Activated T-helper 1 cell treated with Interleukin-2 at 50 U/mL for 16 hours (primary cell): Measurements from ENCODE around the gene ENDOG.

Experiments used
- DNase-seq: peaks from one replicate; pipeline ENCODE4 v3.0.0-alpha.2; 2020; ENCODE audit warnings: low read depth

Gene ENDOG

GRCh38 chr9:128800061-128800460 lies 18.2 kb upstream of the ENDOG start:
- DNase-seq: no peak

DNA sequence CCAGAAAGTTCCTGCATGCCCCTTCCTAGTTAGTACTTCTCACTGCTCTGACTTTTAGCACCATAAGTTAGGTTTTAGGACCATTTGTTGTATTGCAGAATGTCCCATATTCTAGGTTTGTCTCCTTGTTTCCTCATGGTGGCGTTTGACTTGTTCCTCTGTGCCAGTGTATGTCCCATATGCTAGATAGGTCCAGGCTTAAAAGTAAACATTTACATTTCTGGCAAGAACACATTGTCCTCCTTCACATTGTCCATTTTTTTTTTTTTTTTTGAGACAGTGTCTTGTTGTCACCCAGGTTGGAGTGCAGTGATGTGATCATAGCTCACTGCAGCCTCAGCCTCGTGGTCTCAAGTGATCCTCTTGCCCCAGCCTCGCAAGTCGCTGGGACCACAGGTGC lies 15.8 kb upstream of the ENDOG start:
- DNase-seq: no peak

DNA sequence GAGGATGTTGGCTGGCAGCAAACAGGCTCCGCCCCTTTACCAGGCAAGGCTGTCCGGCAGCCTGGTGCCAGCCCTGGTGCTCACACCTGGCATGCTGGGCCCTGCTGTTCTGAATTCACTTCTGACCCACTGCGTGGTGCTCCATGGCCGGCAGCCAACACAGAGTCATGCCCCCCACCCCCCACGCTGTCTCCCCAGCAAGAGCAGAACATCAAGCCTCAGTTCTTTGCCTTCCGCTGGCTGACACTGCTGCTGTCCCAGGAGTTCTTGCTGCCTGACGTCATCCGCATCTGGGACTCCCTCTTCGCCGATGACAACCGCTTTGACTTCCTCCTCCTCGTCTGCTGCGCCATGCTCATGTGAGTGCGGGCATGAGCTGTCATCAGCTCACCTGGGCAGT lies 12.6 kb upstream of the ENDOG start:
- DNase-seq: no peak

DNA sequence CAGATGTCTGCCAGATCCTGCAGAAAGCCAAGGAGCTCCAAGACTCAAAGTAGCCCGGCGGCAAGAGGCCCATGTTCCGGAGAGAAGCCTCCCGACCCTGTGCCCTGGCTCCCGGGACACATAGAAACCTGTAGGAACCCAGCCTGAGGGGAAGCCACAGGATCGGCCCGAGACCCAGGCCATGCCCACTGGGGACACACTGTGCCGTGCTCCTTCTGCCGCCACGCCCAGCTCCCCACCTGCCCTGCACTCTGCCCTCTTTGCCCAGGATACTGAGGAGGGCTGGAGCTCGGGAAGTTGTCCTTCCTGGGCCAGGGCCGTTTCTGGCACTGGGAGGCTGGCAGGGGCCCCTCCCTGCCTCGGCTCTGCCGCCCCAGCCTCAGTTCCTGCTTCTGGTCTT lies 10.5 kb upstream of the ENDOG start:
- DNase-seq: no peak

GRCh38 chr9:128808543-128808942 lies 9.8 kb upstream of the ENDOG start:
- no peak for DNase-seq

DNA sequence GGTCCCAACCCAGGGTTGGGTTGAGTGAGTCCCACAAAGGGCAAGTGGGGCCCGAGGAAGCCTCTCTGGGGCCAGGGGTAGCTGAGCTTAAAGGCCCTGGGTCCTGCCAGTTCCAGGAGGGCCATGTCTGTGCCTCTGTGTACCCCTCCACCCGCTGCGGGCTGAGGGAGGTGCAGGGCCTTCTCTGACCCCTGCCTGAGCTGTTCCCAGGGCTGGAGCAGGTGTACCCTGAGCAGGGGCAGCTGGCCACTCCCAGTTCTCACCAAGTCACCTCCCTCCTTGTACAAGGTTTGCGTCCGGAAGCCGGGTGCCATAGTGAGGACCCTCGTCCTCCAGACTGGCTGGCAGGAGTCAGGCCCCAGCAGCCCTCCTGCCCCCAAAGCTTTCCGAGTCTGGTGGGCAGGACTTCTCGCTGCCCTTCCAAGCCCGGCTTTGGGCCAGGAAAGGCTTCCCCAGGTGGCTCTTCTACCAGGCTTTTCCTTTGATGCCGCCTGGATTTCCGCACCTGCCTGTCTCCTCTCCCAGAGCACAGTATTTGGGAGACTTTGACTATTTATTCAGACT lies 9.2 kb upstream of the ENDOG start:
- DNase-seq: no peak

DNA sequence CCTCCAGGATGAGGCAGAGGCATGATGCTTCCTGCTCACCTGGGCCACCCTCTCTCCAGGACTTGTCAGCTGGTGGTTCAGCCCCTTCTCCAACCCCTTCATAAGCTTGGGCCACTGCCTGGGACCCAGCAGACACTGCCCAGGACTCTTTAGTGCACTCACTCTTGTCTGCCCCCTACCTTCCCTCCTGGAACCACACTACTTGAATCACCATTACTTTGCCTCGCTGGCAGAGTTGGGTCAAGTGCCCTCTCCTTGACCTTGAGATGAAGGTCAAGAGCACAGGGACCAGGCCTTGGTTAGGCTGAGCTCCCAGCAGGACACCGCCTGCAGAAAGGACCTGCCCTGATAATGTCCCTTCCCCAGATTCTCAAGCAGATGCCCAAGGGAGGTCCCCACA lies 8.5 kb upstream of the ENDOG start:
- DNase-seq: no peak

DNA sequence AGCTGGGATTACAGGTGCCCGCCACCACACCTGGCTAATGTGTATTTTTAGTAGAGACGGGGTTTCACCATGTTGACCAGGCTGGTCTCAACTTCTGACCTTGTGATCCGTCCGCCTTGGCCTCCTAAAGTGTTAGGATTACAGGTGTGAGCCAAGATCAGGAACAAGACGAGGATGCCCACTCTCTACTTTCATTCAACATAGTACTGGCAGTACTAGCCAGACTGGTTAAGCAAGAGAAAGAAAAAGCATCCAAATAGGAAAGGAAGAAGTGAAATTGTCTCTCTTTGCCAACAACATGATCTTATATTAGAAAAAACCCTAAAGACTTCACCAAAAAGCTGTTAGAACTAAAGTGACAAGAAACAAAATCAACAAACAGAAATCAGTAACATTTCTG lies 7.4 kb upstream of the ENDOG start:
- no peak for DNase-seq

GRCh38 chr9:128818839-128819715 lies 777 bp downstream of the ENDOG start:
- DNase-seq: peak; percentile 41

DNA sequence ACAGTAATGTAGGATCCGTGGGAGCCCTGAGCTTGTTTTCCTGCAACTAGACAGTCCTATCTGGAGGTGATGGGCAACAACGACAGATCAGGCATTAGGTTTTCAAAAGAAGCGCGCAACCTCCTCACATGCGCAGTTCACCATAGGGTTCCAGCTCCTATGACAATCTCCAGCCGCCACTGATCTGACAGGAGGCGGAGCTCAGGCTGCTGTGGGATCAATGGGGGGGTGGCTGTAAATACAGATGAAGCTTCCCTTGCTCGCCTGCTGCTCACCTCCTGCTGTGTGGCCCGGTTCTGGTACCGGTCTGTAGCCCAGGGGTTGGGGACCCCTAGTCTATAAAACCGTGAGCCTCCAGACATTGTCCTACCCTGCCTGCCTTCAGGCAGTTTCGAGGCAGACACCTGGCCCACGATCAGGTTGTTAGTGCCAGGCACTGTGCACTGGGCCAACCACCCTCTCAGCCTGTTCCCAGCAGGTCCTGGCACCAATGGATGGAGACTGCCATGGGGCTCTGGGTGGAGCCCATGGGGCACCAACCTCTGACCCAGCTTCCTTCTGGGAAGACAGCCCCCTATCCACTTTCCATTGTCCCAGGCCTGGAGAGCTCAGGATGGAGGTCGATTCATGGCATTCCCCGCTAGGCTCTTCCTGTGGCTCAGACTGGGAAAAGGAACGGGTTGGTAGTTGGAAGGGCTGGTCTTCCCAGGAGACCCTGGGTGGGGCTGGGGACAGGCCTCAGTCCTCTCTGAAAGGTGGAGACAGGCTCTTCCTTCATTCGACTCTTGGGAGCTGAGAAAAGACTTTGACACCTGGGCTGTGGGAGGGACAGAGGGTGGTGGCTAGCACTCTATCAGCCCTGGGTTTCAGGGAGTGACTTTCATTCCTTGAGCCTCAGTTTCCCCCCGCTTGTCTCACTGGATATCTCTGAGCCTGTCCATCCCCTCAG lies 1.7 kb downstream of the ENDOG start:
- no peak for DNase-seq

- DNase-seq: no peak
Measured at GRCh38 chr9:128820665-128821583, 2.6 kb downstream of the ENDOG start.

GRCh38 chr9:128821584-128822406 lies 3.5 kb downstream of the ENDOG start:
- no peak for DNase-seq

GRCh38 chr9:128822407-128823042 lies 4.2 kb downstream of the ENDOG start:
- no peak for DNase-seq

GRCh38 chr9:128823362-128823902 lies 5.1 kb downstream of the ENDOG start:
- DNase-seq: no peak

GRCh38 chr9:128823903-128824406 lies 5.7 kb downstream of the ENDOG start:
- no peak for DNase-seq

DNA sequence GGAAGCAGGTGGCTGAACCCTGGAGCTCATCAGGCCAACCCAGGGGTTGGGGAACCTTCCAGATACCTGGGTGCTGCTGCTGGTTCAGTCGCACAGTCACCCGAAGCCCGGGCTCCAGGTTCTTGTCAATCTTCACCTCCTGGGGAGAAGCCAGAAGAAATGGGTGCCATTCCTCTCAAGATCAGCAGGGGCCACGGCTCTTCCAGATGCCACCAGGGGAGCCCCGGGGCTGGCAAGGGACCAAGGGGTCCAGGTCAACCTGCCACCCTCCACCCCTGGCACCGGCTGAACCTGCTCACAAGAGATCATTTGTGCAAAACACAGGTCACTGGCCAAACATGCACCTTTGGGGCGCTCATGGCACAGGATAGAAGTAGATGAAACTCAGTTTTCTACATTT lies 6.6 kb downstream of the ENDOG start:
- DNase-seq: no peak

DNA sequence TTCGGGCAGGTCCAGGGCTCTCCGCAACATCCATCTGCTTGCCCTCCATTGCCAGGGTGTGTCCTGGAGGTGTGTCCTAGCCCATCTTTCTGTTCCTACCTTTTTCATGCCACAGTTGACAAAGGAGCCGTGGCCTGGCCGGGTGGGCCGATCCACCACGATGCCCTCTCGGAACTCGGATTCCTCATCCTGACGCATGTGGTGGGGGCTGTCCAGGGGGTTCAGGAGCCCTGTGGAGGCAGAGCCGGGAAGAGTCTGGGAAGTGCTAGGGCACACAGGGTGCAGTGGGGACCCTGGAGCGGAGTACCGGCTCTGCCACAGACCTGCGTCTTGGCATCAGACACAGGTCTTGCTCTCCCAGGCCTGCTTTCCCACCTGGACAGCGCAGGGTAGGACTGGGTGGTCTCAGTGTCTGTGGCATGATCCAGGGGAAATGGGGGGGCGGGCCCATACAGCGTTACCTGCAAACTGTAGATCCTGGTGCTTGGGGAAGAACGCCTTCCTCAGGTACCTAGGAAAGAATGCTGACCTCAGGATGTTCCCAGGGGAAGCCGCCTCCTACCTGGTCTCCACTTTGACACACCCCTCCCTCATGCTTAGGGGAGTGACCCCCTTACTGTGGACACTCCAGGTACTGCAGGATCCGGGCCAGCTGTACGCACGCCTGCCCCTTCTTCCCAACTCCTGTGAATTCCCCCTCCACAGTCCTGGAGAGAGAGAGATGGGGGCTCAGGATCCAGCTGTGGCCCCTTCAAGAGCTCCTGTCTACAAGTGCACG lies 7.8 kb downstream of the ENDOG start:
- no peak for DNase-seq

DNA sequence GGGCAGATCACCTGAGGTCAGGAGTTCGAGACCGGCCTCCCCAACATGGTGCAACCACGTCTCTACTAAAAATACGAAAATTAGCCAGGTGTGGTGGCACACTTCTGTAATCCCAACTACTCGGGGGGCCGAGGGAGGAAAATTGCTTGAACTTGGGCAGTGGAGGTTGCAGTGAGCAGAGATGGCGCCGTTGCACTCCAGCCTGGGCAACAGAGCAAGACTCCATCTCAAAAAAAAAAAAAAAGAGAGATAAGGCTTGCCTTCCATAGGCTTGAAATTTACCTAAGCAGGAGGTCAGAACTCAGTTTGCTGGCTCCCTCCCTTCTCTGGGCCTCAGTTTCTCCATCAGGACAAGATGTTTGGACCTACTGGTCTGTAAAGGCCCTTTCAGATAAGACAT lies 10.0 kb downstream of the ENDOG start:
- DNase-seq: no peak
